Measurements from ENCODE around the gene EIF3J.

Gene EIF3J

GRCh38 chr15:44595656-44596510, 58.9 kb downstream of the EIF3J start:
- no peak for TF ChIP-seq CTCF (IDR thresholded peaks at IDR 0.05; ENCODE audit: low read length, missing control alignments)
- no peak for DNase-seq (ENCODE audit: low read depth)

GRCh38 chr15:44596511-44597010, 59.6 kb downstream of the EIF3J start:
- DNase-seq (ENCODE audit: low read depth), result no peak
- TF ChIP-seq CTCF (IDR thresholded peaks at IDR 0.05; ENCODE audit: low read length, missing control alignments), result no peak

More at GRCh38 chr15:44595656-44596510, 58.9 kb downstream of the EIF3J start:
- no peak overlapping the region for H3K4me3 ChIP-seq (replicated peaks; ENCODE audit: low read depth, low read length)

GRCh38 chr15:44598066-44598465, 61.1 kb downstream of the EIF3J start:
- no peak overlapping the region for H3K4me3 ChIP-seq (replicated peaks; ENCODE audit: low read depth, low read length)
- no peak for DNase-seq (ENCODE audit: low read depth)
- no peak for TF ChIP-seq CTCF (IDR thresholded peaks at IDR 0.05; ENCODE audit: low read length, missing control alignments)

More at GRCh38 chr15:44596511-44597010, 59.6 kb downstream of the EIF3J start:
- H3K4me3 ChIP-seq (replicated peaks; ENCODE audit: low read depth, low read length), result no peak overlapping the region

GRCh38 chr15:44598892-44599291, 61.9 kb downstream of the EIF3J start:
- no peak for TF ChIP-seq CTCF (IDR thresholded peaks at IDR 0.05; ENCODE audit: low read length, missing control alignments)
- no peak overlapping the region for H3K4me3 ChIP-seq (replicated peaks; ENCODE audit: low read depth, low read length)
- peak; percentile 88 for DNase-seq (ENCODE audit: low read depth)

- no peak for TF ChIP-seq CTCF (IDR thresholded peaks at IDR 0.05; ENCODE audit: low read length, missing control alignments)
- no peak overlapping the region for H3K4me3 ChIP-seq (replicated peaks; ENCODE audit: low read depth, low read length)
- DNase-seq (ENCODE audit: low read depth), result no peak
Measured at GRCh38 chr15:44603126-44603525, 66.2 kb downstream of the EIF3J start.

- DNase-seq (ENCODE audit: low read depth), result no peak
- TF ChIP-seq CTCF (IDR thresholded peaks at IDR 0.05; ENCODE audit: low read length, missing control alignments), result no peak
- H3K4me3 ChIP-seq (replicated peaks; ENCODE audit: low read depth, low read length), result no peak overlapping the region
Measured at GRCh38 chr15:44606740-44607139, 69.8 kb downstream of the EIF3J start.

All from fibroblast of pulmonary artery (primary cell).